AG08395 (cell line): Measurements from ENCODE around the gene COL27A1.
A peak's percentile ranks its signal among the peaks of the same experiment; 100 is the strongest.

Source experiments
- DNase-seq: peaks from one replicate; pipeline ENCODE4 v3.0.0; 2012; ENCODE audit warnings: mixed read lengths, low spot score

The COL27A1 gene

GRCh38 chr9:114227288-114228015 is 72.1 kb downstream of the COL27A1 start:
- no peak for DNase-seq

GRCh38 chr9:114228016-114228808 is 72.9 kb downstream of the COL27A1 start:
- DNase-seq, result no peak

- DNase-seq, result no peak
Observed at GRCh38 chr9:114229295-114229694, 74.0 kb downstream of the COL27A1 start.

- no peak for DNase-seq
Observed at GRCh38 chr9:114230068-114230467, 74.7 kb downstream of the COL27A1 start.

DNA sequence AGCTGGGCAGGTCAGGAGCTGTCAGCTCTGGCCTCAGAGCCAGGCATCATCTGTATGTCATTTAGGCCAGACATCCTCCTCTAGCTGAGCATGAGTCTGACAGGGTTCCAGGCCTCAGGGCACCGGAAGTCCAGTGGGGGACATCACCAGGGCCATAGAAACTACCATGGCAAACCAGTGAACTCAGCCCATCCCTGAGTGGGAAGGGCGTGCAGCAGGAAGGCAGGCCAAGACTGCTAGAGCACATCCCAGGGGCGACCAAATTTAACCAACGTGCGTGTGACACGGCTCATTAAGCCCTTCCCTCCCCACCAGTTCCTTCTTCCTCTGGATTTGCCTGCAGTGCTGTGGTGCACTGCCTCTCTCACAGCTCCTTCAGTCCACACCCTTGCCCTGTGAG is 75.9 kb downstream of the COL27A1 start:
- no peak for DNase-seq

DNA sequence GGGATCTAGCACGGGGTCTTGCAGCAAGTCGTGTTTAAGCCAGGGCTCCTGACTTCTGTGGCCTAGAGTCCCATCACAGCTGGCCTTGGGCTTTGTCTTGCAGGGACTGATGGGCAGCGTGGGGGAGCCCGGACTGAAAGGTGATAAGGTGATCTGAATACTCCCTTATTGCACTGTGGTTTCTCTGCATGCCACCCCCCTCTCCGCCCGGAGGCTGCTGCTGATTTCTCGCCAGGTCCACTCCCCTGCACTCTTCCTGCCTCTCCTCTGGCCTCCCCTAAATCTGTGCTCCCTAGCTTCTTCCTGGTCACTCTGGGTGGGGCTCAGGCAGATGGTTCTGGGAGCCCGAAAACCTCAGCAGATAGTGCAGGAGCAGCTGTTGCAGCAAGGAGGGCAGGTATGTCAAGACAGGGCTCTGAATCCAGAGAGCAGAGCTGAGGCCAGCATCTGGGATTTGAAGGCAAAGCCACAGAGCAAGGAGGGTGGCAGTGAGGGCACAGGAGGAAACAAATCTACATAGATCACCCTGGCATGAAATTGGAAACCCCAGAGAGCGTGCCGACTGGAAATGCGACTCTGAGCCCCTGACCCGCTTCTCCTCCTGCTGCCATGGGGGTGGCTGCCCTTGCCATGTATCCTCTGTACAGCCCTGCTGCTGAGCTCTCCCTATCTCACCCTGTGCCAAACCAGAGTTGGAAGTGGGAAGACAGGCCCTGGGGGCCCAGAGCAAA is 76.5 kb downstream of the COL27A1 start:
- no peak for DNase-seq

DNA sequence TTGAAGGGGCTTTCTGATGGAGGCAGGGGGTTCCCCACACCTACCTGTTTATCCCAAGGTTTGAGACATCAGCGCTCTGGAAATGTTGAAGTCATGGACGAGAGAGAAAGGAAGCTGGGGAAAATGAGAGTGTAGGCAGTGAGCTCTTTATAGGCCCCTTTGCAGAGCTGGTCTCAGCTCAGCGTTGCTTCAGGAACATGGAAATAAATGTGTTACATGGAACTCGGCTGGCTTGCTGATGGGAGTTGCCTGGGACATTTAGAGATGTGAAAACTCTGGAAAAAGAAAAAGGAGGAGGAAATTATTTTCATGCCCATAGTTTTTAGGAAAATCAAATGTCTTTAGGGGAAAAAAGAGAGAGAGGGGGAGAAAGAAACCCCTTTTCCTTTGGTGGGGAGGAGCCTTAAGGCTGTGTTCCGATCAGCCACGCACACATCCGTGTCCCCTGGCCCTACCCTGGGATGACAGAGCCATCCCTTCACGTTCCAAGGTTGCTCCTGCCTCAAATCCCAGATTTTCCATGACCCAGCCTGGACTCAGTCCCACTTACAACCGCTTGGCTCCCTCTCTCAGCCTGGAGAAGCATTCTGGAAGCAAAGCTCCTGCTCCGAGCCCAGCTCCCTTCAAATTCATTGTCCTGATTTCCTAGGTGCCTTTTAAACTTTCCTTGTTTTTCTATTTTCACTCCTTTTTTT is 78.3 kb downstream of the COL27A1 start:
- DNase-seq, result peak; percentile 45

- DNase-seq, result no peak
Observed at GRCh38 chr9:114235033-114235661, 79.8 kb downstream of the COL27A1 start.

DNA sequence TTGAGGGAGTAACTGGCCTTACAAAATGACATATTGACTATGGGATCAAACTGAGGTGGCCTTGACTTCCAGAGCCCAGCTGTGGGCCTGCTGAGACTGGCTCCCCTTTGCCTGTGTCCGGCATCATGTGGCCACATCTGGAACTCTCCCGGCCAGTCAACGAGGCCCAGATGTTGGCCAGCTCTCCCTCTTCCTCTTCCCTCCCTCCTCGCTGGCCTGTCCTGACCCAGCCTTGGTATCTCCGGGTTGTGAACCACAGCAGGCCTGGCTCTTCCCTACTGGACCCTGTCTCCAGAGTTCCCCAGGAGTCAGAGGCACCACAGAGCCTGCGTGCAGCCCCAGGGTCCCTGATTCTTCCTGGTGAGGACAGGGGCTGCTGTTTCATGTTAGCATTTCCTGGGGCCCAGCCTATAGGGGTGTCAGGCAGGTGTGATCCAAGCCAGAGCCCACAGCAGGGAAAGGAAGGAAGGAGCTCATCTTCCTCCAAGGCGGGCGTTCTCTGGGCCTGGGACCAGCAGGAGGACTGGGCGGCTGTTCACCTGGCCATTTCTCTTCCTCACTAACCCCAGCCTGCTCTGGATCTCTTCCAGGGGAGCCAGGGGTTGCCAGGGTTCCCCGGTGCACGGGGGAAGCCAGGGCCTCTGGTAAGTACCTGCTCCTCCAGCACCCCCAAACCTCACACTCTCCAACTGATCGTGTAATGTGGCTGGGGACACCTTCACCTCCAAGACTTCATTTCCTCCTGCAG is 81.2 kb downstream of the COL27A1 start:
- no peak for DNase-seq

DNA sequence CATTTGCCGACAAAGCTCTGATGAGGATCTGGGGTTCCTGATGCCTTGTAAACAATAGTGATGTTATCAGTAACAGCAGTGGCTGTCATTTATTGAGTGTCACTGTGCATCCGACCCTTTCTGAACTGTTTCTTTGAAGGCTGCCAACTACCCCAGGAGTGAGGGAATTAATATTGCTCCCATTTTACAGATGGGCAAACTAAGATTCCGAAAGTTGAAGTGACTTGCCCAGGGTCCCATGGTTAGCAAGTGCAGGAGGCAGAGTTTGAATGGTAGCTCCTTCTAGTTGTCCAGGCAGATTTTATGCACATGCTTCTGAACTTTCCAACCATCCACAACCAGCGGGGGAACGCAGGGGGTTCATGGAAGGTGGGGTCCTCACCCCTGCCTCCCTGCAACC is 81.9 kb downstream of the COL27A1 start:
- no peak for DNase-seq

DNA sequence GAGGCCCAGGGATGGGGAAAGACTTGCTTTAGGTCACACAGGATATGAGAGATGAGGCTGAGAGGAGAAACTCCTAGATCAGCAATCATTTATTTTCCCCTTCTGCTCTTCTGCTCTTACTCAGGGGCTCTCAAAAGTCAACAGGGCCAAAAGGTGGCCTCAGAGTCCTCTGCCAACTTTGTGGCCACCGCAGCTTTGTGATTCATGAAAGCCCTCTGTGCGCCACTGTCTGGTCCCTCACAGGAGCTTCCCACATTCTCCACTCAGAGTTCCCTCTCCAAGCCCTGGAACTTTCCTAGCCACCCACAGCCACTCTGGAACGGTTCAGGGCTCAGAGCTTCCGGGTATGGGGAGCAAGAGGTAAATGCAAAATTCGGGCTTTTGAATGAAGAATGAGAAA is 82.4 kb downstream of the COL27A1 start:
- peak; percentile 67 for DNase-seq

GRCh38 chr9:114238472-114238871 is 83.1 kb downstream of the COL27A1 start:
- DNase-seq, result no peak

DNA sequence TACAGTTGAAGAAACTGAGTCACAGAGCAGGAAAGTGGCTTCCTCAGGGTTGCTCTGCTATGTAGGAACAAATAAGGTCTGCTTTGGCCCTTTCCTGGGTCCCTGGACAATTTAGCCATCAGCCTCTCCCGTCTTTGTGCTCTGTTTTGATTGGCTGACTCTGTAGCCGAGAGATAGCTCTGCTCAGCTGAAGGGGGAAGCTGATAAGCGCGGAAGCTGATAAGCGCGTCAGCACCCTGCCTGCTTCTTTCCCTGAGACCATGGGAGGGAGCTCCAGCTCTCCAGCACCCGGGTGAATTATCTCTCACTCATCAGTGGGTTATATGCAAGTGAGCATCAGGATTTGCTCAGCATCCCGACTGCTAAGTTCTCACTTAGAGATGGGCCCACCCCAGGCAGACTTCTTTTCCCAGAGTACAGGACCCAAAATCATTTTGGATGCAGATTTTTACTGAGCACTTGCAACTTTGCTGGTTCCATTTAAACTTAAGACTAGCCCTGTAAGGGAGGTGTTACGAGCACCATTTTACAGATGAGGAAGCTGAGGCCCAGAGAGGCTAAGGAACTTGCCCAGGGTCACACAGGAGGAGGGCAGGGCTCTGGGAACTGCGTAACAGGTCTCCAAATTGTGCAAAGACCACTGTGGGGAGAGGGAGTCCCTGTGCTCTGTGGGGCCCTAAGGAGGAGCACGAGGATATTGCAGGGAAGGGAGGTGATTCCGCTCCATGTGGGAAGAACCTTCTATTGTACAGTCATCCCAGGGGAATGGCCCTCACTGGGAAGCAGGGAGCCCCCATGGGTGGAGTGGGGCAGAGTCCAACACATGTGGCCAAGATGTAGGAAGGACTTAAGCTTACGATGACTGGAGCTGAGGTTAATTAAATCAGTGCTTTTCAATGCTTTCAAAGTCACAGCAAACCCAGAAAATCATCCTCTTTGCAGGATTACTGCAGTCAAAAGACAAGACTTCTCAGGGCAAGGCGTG is 83.8 kb downstream of the COL27A1 start:
- DNase-seq, result peak; percentile 75

GRCh38 chr9:114240216-114240615 is 84.9 kb downstream of the COL27A1 start:
- DNase-seq, result no peak

- DNase-seq, result no peak
Observed at GRCh38 chr9:114240647-114241558, 85.6 kb downstream of the COL27A1 start.

GRCh38 chr9:114242837-114243236 is 87.5 kb downstream of the COL27A1 start:
- DNase-seq, result no peak

DNA sequence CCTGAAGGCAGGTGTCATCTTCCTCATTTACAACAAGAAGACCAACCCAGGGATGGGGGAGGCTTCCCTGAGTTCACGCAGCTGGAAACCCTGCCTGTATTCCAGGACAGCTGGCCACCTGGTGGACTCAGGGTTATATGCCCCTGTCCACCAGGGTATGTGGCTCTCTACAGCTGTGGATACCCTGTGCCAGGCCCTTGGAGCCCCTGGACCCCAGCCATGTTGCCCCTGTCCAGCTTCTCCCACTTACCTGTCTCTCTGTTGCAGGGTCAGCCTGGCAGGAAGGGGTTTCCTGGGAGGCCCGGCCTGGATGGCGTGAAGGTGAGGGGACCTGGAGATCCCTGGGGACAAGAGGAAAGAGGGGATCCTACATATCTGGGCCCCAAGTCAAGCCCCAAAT is 87.9 kb downstream of the COL27A1 start:
- no peak for DNase-seq

DNA sequence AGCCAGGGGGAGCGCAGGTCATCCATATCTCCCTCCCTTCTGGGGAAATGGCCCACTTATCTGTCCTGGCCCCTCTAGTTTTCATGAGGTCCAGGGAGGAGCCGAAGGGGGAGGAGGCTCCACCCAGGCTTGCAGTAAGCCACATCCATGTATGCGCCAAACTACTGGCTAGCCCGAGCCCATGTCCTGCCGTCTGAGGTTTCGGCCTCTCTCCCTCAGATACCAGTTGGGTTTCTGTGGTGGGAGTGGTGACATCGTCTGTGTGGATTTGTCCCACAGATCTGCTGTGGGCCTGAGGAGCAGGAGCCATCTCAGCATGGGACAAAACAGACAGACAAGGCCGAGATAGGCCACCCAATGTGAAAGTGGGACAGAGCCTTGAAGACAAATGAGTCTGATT is 89.2 kb downstream of the COL27A1 start:
- DNase-seq, result no peak

DNA sequence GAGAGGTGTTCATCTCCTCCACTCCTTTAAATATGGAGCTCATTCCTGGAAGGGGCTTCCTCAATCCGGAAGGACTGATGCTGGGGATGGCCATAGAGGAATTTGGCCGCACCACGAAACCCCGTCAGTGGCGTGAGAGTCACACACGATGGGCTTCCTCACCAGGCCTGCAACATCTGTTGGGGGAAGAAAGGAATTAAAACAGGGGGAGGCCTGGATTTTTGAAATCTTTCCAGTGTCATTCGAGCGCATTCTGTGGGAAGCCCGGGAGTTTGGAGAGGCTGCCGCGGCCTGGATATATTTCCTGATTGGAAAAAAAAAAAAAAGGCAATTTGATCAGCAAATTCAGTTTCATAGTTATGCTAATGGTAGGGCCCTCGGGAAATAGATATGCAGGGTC is 91.2 kb downstream of the COL27A1 start:
- peak; percentile 71 for DNase-seq
